ENCODE data around the gene CAMTA1. TPM values are rescaled to one million over a fixed set of nuclear protein-coding genes. Genes with fewer than 3 reads are reported as not detected.
"Not testable (repeated sequence)": the region's sequence is repeated elsewhere in the genome, so short reads cannot be mapped to it uniquely, and the experiment has no call there.

CAMTA1 gene
- total RNA-seq, 1 experiment from 2014 or later: 102 TPM

DNA sequence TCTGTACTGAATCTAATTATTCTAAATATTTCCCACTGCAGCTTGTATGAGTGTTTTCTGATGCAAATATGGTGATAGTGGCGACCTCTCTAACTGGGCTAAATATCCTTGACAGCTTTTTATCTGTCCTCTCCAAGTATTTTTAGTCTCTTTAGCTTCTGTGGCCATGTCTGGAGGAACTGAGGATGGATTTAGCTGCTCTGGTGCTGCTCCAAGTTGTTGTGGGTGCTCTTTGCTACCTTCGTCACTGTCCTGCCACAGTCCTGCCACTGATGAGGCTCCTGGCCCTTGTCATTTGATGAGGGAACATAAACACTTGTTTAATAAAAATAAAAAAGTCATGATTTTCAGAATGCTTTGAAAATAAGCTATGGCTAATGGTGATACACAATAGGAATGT, 15.9 kb downstream of the CAMTA1 start:
- no peak for DNase-seq (ENCODE audit: low read depth)
- in situ Hi-C loops (cut with HindIII; ENCODE audit: low pct_unique_long_range_greater_than_20kb, low sequenced_read_pairs): no loop called here

GRCh38 chr1:6801966-6802365, 16.7 kb downstream of the CAMTA1 start:
- no peak for DNase-seq (ENCODE audit: low read depth)
- in situ Hi-C loops (cut with HindIII; ENCODE audit: low pct_unique_long_range_greater_than_20kb, low sequenced_read_pairs): no loop called here

DNA sequence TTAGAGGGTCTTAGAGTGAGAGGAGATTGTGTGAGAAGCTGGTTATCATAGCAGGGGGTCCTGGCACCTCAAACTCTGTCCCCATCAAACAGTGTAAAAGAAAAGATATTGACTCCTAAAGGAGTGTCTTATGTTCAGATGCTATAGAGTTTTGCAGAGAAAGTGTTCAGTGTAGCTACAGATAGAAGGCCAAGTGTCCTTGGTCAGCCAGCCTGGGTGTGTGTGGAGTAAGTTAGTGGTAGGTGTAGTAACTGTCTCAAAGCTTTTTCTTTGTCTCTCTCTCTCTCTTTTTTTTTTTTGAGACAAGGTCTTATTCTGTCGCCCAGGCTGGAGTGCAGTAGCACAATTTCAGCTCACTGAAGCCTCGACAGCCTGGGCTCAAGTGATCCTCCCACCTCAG, 17.2 kb downstream of the CAMTA1 start:
- in situ Hi-C loops (cut with HindIII; ENCODE audit: low pct_unique_long_range_greater_than_20kb, low sequenced_read_pairs): no loop called here
- DNase-seq (ENCODE audit: low read depth): no peak

- no peak for DNase-seq (ENCODE audit: low read depth)
- in situ Hi-C loops (cut with HindIII; ENCODE audit: low pct_unique_long_range_greater_than_20kb, low sequenced_read_pairs): no loop called here
These were observed 17.6 kb downstream of the CAMTA1 start for GRCh38 chr1:6802893-6803292.

GRCh38 chr1:6803357-6803756, 18.1 kb downstream of the CAMTA1 start:
- DNase-seq (ENCODE audit: low read depth): no peak
- in situ Hi-C loops (cut with HindIII; ENCODE audit: low pct_unique_long_range_greater_than_20kb, low sequenced_read_pairs): no loop called here

GRCh38 chr1:6805004-6805416, 19.8 kb downstream of the CAMTA1 start:
- no peak for DNase-seq (ENCODE audit: low read depth)
- in situ Hi-C loops (cut with HindIII; ENCODE audit: low pct_unique_long_range_greater_than_20kb, low sequenced_read_pairs): no loop called here

GRCh38 chr1:6807782-6808181, 22.5 kb downstream of the CAMTA1 start:
- in situ Hi-C loops (cut with HindIII; ENCODE audit: low pct_unique_long_range_greater_than_20kb, low sequenced_read_pairs): no loop called here
- no peak for DNase-seq (ENCODE audit: low read depth)

GRCh38 chr1:6809461-6809860, 24.2 kb downstream of the CAMTA1 start:
- in situ Hi-C loops (cut with HindIII; ENCODE audit: low pct_unique_long_range_greater_than_20kb, low sequenced_read_pairs): no loop called here
- DNase-seq (ENCODE audit: low read depth): no peak

DNA sequence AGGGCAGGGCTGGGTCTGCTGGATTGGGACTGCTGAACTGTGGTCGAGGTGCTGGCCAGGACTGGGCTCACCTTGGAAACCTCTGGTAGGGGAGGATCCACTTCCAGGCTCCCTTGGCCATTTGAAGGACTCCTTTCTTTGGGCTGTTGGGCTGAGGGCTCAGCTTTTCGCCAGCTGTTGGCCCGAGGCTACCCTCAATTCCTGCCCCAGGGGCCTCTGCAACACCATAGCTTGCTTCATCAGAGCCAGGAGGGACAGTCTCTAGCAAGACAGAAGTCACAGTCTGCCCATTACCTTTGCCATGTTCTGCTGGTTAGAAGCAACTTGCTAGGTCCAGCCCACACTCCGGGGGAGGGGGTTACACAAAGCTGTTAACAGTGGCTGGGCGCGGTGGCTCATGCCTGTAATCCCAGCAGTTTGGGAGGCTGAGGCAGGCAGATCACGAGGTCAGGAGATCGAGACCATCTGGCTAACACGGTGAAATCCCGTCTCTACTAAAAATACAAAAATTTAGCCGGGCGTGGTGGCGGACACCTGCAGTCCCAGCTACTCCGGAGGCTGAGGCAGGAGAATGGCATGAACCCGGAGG, 25.0 kb downstream of the CAMTA1 start:
- in situ Hi-C loops (cut with HindIII; ENCODE audit: low pct_unique_long_range_greater_than_20kb, low sequenced_read_pairs); DNase-seq (ENCODE audit: low read depth): not testable (repeated sequence)

DNA sequence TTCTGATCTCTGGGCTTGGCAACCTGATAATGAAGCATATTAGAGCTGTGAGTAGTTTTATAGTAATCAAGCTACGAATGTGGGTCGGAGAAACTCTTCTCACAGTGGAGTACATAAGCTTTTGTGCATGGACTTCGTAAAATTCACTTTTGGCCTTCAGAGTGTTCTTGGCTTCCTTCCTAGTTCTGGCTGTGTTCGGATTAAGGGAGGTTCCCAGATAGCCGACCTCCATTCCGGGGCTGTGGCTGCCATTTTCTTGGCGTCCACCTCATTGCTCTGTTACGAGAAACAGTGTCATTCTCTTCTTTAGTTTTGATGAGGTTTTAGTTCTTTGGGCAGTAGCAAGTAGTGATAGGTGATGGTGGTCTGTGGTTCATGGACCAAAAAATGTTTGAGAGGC, 26.3 kb downstream of the CAMTA1 start:
- no peak for DNase-seq (ENCODE audit: low read depth)
- in situ Hi-C loops (cut with HindIII; ENCODE audit: low pct_unique_long_range_greater_than_20kb, low sequenced_read_pairs): no loop called here

DNA sequence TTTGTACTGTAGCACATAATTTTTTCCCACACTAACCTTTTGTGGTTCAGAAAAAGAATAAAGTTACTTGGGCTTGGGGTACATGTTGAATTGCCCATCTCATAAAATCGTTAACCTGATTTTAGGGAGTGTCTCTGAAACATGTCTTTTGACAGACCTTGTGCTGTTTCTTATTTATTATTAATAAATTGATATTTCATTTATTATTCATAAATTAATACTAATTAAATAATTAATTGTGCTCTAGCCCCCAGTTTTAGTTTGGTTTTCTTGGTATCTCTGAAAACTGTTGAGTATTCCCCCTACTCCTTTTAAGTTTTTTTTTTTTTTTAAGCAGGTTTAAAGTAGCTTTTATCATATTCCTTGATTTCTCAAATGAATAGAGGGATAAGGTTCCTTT, 27.9 kb downstream of the CAMTA1 start:
- in situ Hi-C loops (cut with HindIII; ENCODE audit: low pct_unique_long_range_greater_than_20kb, low sequenced_read_pairs): no loop called here
- no peak for DNase-seq (ENCODE audit: low read depth)

DNA sequence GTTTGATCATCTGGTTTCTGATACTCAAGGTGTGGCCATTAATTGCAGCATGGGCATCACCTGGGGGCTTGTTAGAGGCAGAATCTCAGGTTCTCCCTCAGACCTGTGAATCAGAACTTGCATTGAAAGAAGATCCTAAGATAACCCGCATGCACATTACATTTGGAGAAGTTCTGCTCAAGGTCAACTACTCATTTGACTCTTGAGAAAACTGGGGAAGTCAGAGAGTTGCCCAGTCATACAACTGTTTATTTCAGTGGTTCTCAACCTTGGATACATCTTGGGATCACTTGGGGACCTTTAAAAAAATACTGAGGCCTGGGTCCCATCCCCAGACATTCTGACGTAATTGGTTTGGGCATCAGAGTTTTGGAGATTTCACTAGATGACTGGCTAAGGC, 30.5 kb downstream of the CAMTA1 start:
- in situ Hi-C loops (cut with HindIII; ENCODE audit: low pct_unique_long_range_greater_than_20kb, low sequenced_read_pairs): no loop called here
- DNase-seq (ENCODE audit: low read depth): no peak

DNA sequence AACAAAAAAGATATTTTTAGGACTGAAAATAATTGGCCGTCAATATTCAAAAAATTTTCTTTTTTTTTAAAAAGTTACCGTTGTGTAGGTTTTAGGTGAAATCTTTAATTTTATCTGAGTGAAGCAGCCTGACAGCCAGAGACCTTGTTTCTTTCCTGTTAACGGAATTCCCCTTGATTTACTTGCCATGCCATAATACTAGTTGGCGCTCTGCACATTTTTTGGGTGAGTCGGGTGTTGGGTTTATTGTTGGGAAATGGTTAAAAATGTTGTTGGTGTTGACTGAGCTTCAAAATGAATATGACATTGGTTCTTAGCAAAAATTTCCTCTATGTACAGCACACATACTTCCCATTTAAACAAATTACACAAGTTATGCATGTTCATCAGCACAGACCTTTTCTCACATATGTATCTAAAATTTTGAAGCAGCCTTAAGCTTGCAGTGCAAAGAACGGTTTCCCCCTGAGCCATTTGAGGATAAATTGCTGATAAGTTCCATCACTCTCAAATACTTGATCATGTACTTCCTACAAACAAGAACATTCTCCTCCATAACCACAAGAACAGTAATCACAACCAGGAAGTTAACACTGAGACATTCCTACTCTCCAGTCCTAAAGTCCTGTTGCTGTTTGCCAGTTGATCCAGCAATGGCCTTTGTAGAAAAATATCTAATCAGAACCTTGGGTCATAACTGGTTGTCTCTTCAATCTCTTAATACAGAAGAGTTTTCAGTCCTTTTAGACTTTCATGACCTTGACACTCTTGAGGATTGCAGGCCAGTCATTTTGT, 34.2 kb downstream of the CAMTA1 start:
- in situ Hi-C loops (cut with HindIII; ENCODE audit: low pct_unique_long_range_greater_than_20kb, low sequenced_read_pairs): no loop called here
- no peak for DNase-seq (ENCODE audit: low read depth)

- DNase-seq (ENCODE audit: low read depth): no peak
- in situ Hi-C loops (cut with HindIII; ENCODE audit: low pct_unique_long_range_greater_than_20kb, low sequenced_read_pairs): no loop called here
These were observed 35.6 kb downstream of the CAMTA1 start for GRCh38 chr1:6820899-6821298.

- DNase-seq (ENCODE audit: low read depth): no peak
- in situ Hi-C loops (cut with HindIII; ENCODE audit: low pct_unique_long_range_greater_than_20kb, low sequenced_read_pairs): no loop called here
These were observed 37.5 kb downstream of the CAMTA1 start for GRCh38 chr1:6822530-6823359.

GRCh38 chr1:6823793-6824192, 38.5 kb downstream of the CAMTA1 start:
- DNase-seq (ENCODE audit: low read depth): no peak
- in situ Hi-C loops (cut with HindIII; ENCODE audit: low pct_unique_long_range_greater_than_20kb, low sequenced_read_pairs): no loop called here

DNA sequence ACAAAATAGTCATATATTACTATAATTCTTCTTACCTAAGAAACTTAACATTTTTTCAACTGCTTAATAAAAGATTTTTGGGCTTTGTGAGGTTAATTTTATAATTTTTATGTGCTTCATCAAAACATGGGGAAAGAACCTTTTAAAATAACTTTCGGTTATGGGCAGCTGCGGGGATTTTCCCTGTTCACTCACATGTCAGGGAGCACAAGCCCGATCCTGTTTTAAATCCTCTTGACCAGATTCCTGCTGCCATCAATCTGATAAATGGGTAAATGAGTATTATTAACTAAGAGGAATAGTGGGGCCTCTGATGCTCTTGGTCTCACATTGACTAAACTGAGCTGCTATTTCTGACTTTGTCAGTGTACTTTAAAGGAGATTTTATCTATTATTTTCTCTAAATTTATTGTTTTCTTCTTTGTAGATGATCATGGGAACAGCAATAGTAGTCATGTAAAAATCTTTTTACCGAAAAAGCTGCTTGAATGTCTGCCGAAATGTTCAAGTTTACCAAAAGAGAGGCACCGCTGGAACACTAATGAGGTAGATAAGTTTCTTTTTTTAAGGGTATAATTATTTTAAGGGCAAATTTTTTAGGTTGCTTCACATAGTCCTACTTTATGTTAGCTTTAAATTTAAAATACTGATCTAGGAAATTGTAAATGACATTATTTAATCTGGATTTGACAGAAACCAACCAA, 39.6 kb downstream of the CAMTA1 start:
- in situ Hi-C loops (cut with HindIII; ENCODE audit: low pct_unique_long_range_greater_than_20kb, low sequenced_read_pairs): no loop called here
- DNase-seq (ENCODE audit: low read depth): no peak

DNA sequence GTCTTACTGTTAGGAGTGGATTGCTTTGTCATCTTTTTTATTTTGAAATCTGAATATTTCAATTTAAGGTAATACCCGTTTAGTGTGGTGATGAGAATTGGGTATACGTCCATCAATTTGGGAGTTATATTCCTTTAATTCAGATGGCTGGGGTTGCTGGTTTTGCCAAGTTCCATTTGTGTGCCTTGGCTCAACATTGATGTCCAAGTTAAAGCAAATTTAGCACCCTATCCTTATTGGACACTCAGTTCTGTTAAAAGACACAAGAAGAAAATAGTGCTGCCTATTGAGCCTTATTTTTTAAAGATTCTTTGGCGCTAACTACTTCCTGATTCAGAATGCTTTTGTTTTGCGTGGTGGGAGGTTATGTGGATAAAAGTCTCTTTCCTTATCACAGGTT, 40.6 kb downstream of the CAMTA1 start:
- no peak for DNase-seq (ENCODE audit: low read depth)
- in situ Hi-C loops (cut with HindIII; ENCODE audit: low pct_unique_long_range_greater_than_20kb, low sequenced_read_pairs): no loop called here

- in situ Hi-C loops (cut with HindIII; ENCODE audit: low pct_unique_long_range_greater_than_20kb, low sequenced_read_pairs): no loop called here
- no peak for DNase-seq (ENCODE audit: low read depth)
These were observed 41.8 kb downstream of the CAMTA1 start for GRCh38 chr1:6827079-6827478.

Measured in Caki2 (cell line).